PC-9 (cell line): Measurements from ENCODE around the gene CDK5. TPM values are rescaled to one million over a fixed set of nuclear protein-coding genes. Genes with fewer than 3 reads are reported as not detected.

Experiments
- BruUV-seq: library from RNA; stranded (reverse); fragments of 400-500 nt; replicated peaks from 2 replicates; lab custom pipeline; 2021; lab: Mats Ljungman, UMichigan
- CTCF ChIA-PET: fragments of 300-600 bp; sonication (Branson Sonifier 250); formaldehyde crosslinking; loops from one replicate; lab custom pipeline; 2022; ENCODE audit warnings: antibody characterized with exemption; lab: Charles Lee
- POLR2A ChIA-PET: fragments of 300-600 bp; sonication (Branson Sonifier 250); formaldehyde crosslinking; loops from one replicate; lab custom pipeline; 2022; ENCODE audit warnings: antibody characterized with exemption; ENCODE audit not compliant: unreplicated experiment; lab: Charles Lee
- DNase-seq, 2 experiments: peaks; one replicate each; pipeline versions ENCODE4 v3.0.0 to v3.0.0-alpha.2; 2015 to 2022; ENCODE audit warnings: mixed read lengths in 1 of 2
- H2AFZ ChIP-seq: fragments of 200-600 bp; sonication (generic); 2 replicates; pipeline ENCODE4 v1.8.1; 2017; ENCODE audit warnings: antibody characterized with exemption
- H3F3A ChIP-seq: fragments of 200-600 bp; sonication (generic); 2 replicates; pipeline ENCODE4 v1.8.1; 2017; ENCODE audit warnings: antibody characterized with exemption, mild to moderate bottlenecking, low read depth; ENCODE audit not compliant: insufficient read depth
- H3K27ac ChIP-seq: fragments of 200-600 bp; sonication (generic); 2 replicates; pipeline ENCODE4 v1.6.1; 2016; ENCODE audit warnings: mixed run types
- H3K27me3 ChIP-seq: fragments of 200-600 bp; sonication (generic); 2 replicates; pipeline ENCODE4 v1.6.1; 2016; ENCODE audit warnings: low read depth, mixed run types; ENCODE audit not compliant: insufficient read depth
- H3K36me3 ChIP-seq: fragments of 200-600 bp; sonication (generic); 2 replicates; pipeline ENCODE4 v1.6.1; 2016; ENCODE audit warnings: low read depth, mixed run types
- H3K4me1 ChIP-seq: fragments of 200-600 bp; sonication (generic); replicated peaks from 2 replicates; pipeline ENCODE4 v1.6.1; 2016; ENCODE audit warnings: mixed run types; ENCODE audit not compliant: insufficient read depth
- H3K4me2 ChIP-seq: fragments of 200-600 bp; sonication (generic); 2 replicates; pipeline ENCODE4 v1.6.1; 2017; ENCODE audit warnings: mixed run types
- H3K4me3 ChIP-seq: fragments of 200-600 bp; sonication (generic); 2 replicates; pipeline ENCODE4 v1.6.1; 2016; ENCODE audit warnings: mixed run types
- H3K79me2 ChIP-seq: fragments of 200-600 bp; sonication (generic); 2 replicates; pipeline ENCODE4 v1.6.1; 2017; ENCODE audit warnings: low read depth, mixed run types
- H3K9me2 ChIP-seq: fragments of 200-600 bp; sonication (generic); 2 replicates; pipeline ENCODE4 v1.8.1; 2017; ENCODE audit warnings: mild to moderate bottlenecking; ENCODE audit not compliant: insufficient read depth
- H3K9me3 ChIP-seq: fragments of 200-600 bp; sonication (generic); 2 replicates; pipeline ENCODE4 v1.8.1; 2016; ENCODE audit warnings: low read depth; ENCODE audit not compliant: insufficient read depth
- H4K20me1 ChIP-seq: fragments of 200-600 bp; sonication (generic); 2 replicates; pipeline ENCODE4 v1.8.1; 2017; ENCODE audit not compliant: insufficient read depth
- CTCF ChIP-seq: fragments of 200-600 bp; sonication (generic); conservative IDR thresholded peaks from 2 replicates; pipeline ENCODE4 v1.6.1; 2017; ENCODE audit warnings: mixed run types, antibody characterized with exemption, mild to moderate bottlenecking, moderate library complexity
- EZH2 ChIP-seq: fragments of 200-600 bp; sonication (generic); IDR thresholded peaks from 2 replicates; pipeline ENCODE4 v1.8.0; 2017; ENCODE audit warnings: antibody characterized with exemption, low read depth
- intact Hi-C: fragments of 100-400 bp; cut with micrococcal nuclease; formaldehyde crosslinking; loops from one replicate; pipeline ENCODE4 v1.10.0; 2022; ENCODE audit not compliant: unreplicated experiment
- total RNA-seq: library from RNA; stranded (reverse); gene quantifications from 2 replicates; pipeline ENCODE4 v1.2.3, GENCODE V29; 2021

CDK5 gene
- total RNA-seq, 1 experiment from 2014 or later, result 45.7 TPM

- BruUV-seq, result no TSS peak
- TF ChIP-seq CTCF, result no peak
- TF ChIP-seq EZH2, result no peak
- CTCF ChIA-PET, result interaction anchor here (0.7 kb wide), 1 partner anchor 53 kb away, joined by 3 read pairs; the partner anchor contains the start of gene ABCB8
- peak overlapping the region; percentile 100 for H3K4me2 ChIP-seq
- H3K9me3 ChIP-seq, result no peaks in the 10 kb centered on the region
- H2AFZ ChIP-seq, result peak overlapping the region; percentile 89
- H3K9me2 ChIP-seq, result no peaks in the 10 kb centered on the region
- POLR2A ChIA-PET, result interaction anchor here (0.6 kb wide), 1 partner anchor 18 kb away, joined by 3 read pairs; no protein-coding TSS in a partner anchor
- peak in 1 of 2 experiments; percentile 56 for DNase-seq
- intact Hi-C loops, result loop anchor here (10.0 kb wide), 1 partner anchor 107 kb away; the partner anchor contains the start of gene KCNH2
- H3K27ac ChIP-seq, result peak overlapping the region; percentile 70
- no peaks in the 10 kb centered on the region for H3K27me3 ChIP-seq
- no peaks in the 10 kb centered on the region for H3K36me3 ChIP-seq
- H3K4me3 ChIP-seq, result peak overlapping the region; percentile 89
- peaks cover 63% of the 10 kb centered on the region for H3F3A ChIP-seq
- H3K4me1 ChIP-seq, result peaks cover 37% of the 10 kb centered on the region
- peaks cover 38% of the 10 kb centered on the region for H3K79me2 ChIP-seq
- peaks cover 8% of the 10 kb centered on the region; the same call in 1 of the 2 replicates for H4K20me1 ChIP-seq
These were observed 23.7 kb upstream of the CDK5 start for GRCh38 chr7:151081170-151082101.

GRCh38 chr7:151080522-151081169, 22.9 kb upstream of the CDK5 start, which contains the start of gene FASTK:
TSS of gene FASTK (minus strand) at chr7:151080809. CDS start at chr7:151080766, 43 bp downstream.
- no peak for TF ChIP-seq CTCF
- TF ChIP-seq EZH2, result no peak
- peaks cover 38% of the 10 kb centered on the region for H3K79me2 ChIP-seq
- no peaks in the 10 kb centered on the region for H3K9me2 ChIP-seq
- H2AFZ ChIP-seq, result peak within 1 kb of the TSS; percentile 89
- ChIA-PET CTCF (interaction anchor here (0.7 kb wide), 1 partner anchor 52 kb away, joined by 3 read pairs; the partner anchor contains the start of gene ABCB8), POLR2A (interaction anchor here (0.5 to 0.6 kb wide), 2 partner anchors 17 to 1909 kb away, joined by 3 read pairs; no protein-coding TSS in a partner anchor)
- H3K4me3 ChIP-seq, result peak within 1 kb of the TSS; percentile 89
- H3F3A ChIP-seq, result peaks cover 68% of the 10 kb centered on the region
- no peaks in the 10 kb centered on the region for H3K9me3 ChIP-seq
- peak within 1 kb of the TSS; percentile 70 for H3K27ac ChIP-seq
- peaks cover 8% of the 10 kb centered on the region; the same call in 1 of the 2 replicates for H4K20me1 ChIP-seq
- BruUV-seq, result no TSS peak
- H3K27me3 ChIP-seq, result no peaks in the 10 kb centered on the region
- no peaks in the 10 kb centered on the region for H3K36me3 ChIP-seq
- DNase-seq, result peak; percentile 82 to 93
- H3K4me1 ChIP-seq, result peaks cover 35% of the 10 kb centered on the region
- intact Hi-C loops, result loop anchor here (1.0 to 10.0 kb wide), 2 partner anchors 20 to 106 kb away; partner anchors contain the start of gene KCNH2
- H3K4me2 ChIP-seq, result peak within 1 kb of the TSS; percentile 100

- H3K4me2 ChIP-seq, result peak overlapping the region; percentile 100
- peak overlapping the region; percentile 89 for H2AFZ ChIP-seq
- H3K9me2 ChIP-seq, result no peaks in the 10 kb centered on the region
- peaks cover 8% of the 10 kb centered on the region; the same call in 1 of the 2 replicates for H4K20me1 ChIP-seq
- peaks cover 64% of the 10 kb centered on the region for H3F3A ChIP-seq
- H3K27me3 ChIP-seq, result no peaks in the 10 kb centered on the region
- peaks cover 30% of the 10 kb centered on the region for H3K4me1 ChIP-seq
- intact Hi-C loops, result loop anchor here (1.0 to 10.0 kb wide), 2 partner anchors 20 to 105 kb away; partner anchors contain the start of gene KCNH2
- no peaks in the 10 kb centered on the region for H3K9me3 ChIP-seq
- H3K27ac ChIP-seq, result peak overlapping the region; percentile 70
- no peak for TF ChIP-seq EZH2
- TF ChIP-seq CTCF, result no peak
- ChIA-PET POLR2A (interaction anchor here (0.5 kb wide), 1 partner anchor 1910 kb away, joined by 3 read pairs; no protein-coding TSS in a partner anchor), CTCF (no interaction called here)
- DNase-seq, result no peak
- H3K36me3 ChIP-seq, result no peaks in the 10 kb centered on the region
- peak overlapping the region; percentile 89 for H3K4me3 ChIP-seq
- peaks cover 38% of the 10 kb centered on the region for H3K79me2 ChIP-seq
- BruUV-seq, result no TSS peak
These were observed 22.4 kb upstream of the CDK5 start for GRCh38 chr7:151080067-151080521.
